Kasumi-1 (cell line): Measurements from ENCODE around the gene PHACTR3.

Experiments used
- DNase-seq, 2 experiments: peaks; one replicate each; lab custom pipeline; 2025; lab: John Stamatoyannopoulos, UW

PHACTR3 gene

GRCh38 chr20:59814840-59815340, 210.6 kb downstream of the PHACTR3 start:
- no peak for DNase-seq

GRCh38 chr20:59816146-59816738, 211.9 kb downstream of the PHACTR3 start:
- no peak for DNase-seq

GRCh38 chr20:59817406-59817805, 213.1 kb downstream of the PHACTR3 start:
- DNase-seq: no peak

GRCh38 chr20:59817846-59818615, 213.7 kb downstream of the PHACTR3 start:
- no peak for DNase-seq

- DNase-seq: no peak
Observed at GRCh38 chr20:59818911-59819310, 214.6 kb downstream of the PHACTR3 start.

- DNase-seq: no peak
Observed at GRCh38 chr20:59819496-59820203, 215.3 kb downstream of the PHACTR3 start.

- no peak for DNase-seq
Observed at GRCh38 chr20:59820204-59821041, 216.1 kb downstream of the PHACTR3 start.

- DNase-seq: no peak
Observed at GRCh38 chr20:59821201-59821600, 216.9 kb downstream of the PHACTR3 start.

- no peak for DNase-seq
Observed at GRCh38 chr20:59821788-59822187, 217.4 kb downstream of the PHACTR3 start.

GRCh38 chr20:59822291-59823029, 218.1 kb downstream of the PHACTR3 start:
- no peak for DNase-seq

- DNase-seq: no peak
Observed at GRCh38 chr20:59823030-59823423, 218.7 kb downstream of the PHACTR3 start.

GRCh38 chr20:59823491-59824259, 219.3 kb downstream of the PHACTR3 start:
- DNase-seq: no peak

GRCh38 chr20:59824711-59825562, 220.6 kb downstream of the PHACTR3 start:
- DNase-seq: no peak

GRCh38 chr20:59825563-59825920, 221.2 kb downstream of the PHACTR3 start:
- DNase-seq: no peak

- no peak for DNase-seq
Observed at GRCh38 chr20:59825944-59826759, 221.8 kb downstream of the PHACTR3 start.

- no peak for DNase-seq
Observed at GRCh38 chr20:59827138-59828056, 223.1 kb downstream of the PHACTR3 start.
